Left lung (tissue), 10 donors: Measurements from ENCODE around the gene AP3S1. TPM values are rescaled to one million over a fixed set of nuclear protein-coding genes. Genes with fewer than 3 reads are reported as not detected.

ENCODE experiments used
- ATAC-seq: fragments of 200-7000 bp; cut with Tn5 transposase; one replicate; pipeline ENCODE4 v1.9.1; 2020; ENCODE audit warnings: moderate library complexity
- DNase-seq, 4 donors: peaks; one replicate each; pipeline ENCODE4 v3.0.0-alpha.2; 2013 to 2020
- H3K27ac ChIP-seq, 2 donors: fragments of 200-600 bp; sonication (generic) in 1 of 2; one replicate each; pipeline versions ENCODE4 v1.5.0 to v1.8.0; 2020 to 2021
- H3K27me3 ChIP-seq, 2 donors: fragments of 200-600 bp; sonication (generic) in 1 of 2; one replicate each; pipeline versions ENCODE4 v1.5.0 to v1.8.0; 2020 to 2021
- H3K36me3 ChIP-seq, 2 donors: fragments of 200-600 bp; sonication (generic) in 1 of 2; one replicate each; pipeline versions ENCODE4 v1.5.0 to v1.8.0; 2020 to 2021
- H3K4me1 ChIP-seq, 2 donors: fragments of 200-600 bp; one replicate each; pipeline ENCODE4 v1.8.0; 2021
- H3K4me3 ChIP-seq, 2 donors: fragments of 200-600 bp; sonication (generic) in 1 of 2; one replicate each; pipeline versions ENCODE4 v1.5.0 to v1.8.0; 2020 to 2021; ENCODE audit warnings: mild to moderate bottlenecking in 1 of 2
- H3K9me3 ChIP-seq, 2 donors: fragments of 200-600 bp; sonication (generic) in 1 of 2; one replicate each; pipeline versions ENCODE4 v1.5.0 to v1.8.0; 2020 to 2021
- intact Hi-C, 2 donors: fragments of 100-400 bp; cut with DNase I; formaldehyde crosslinking; loops; one replicate each; pipeline versions ENCODE4 v1.11.2 to v1.14.2; 2022
- polyA plus RNA-seq, 6 donors: library from polyadenylated mRNA; unstranded; fragments of 120-200 nt; gene quantifications; one replicate each; pipeline ENCODE4 v1.2.1, GENCODE V29; 2013; ENCODE audit not compliant: insufficient read length in 6 of 6
- total RNA-seq, 2 donors: library from RNA; stranded (reverse); fragmentation: NEBNext Ultra II Directional; extraction: Animal tissue kit (Norgen Biotek cat#: 25700); gene quantifications; one replicate each; pipeline ENCODE4 v1.2.1, GENCODE V29; 2021
- TF ChIP-seq, protein P1 (sequence below), 2 donors: fragments of 200-600 bp; sonication (generic) in 1 of 2; IDR thresholded peaks; one replicate each; pipeline versions ENCODE4 v1.5.0 to v1.8.0; 2021; ENCODE audit warnings: antibody characterized with exemption in 2 of 2
- donor health status: DM: no; HTN: yes; CAD: no.
- donor health status: DM: no; HTN: no; CAD: no.

AP3S1 gene
- total and polyA plus RNA-seq, 8 donors: 77.1 to 149 (median 132) TPM

DNA sequence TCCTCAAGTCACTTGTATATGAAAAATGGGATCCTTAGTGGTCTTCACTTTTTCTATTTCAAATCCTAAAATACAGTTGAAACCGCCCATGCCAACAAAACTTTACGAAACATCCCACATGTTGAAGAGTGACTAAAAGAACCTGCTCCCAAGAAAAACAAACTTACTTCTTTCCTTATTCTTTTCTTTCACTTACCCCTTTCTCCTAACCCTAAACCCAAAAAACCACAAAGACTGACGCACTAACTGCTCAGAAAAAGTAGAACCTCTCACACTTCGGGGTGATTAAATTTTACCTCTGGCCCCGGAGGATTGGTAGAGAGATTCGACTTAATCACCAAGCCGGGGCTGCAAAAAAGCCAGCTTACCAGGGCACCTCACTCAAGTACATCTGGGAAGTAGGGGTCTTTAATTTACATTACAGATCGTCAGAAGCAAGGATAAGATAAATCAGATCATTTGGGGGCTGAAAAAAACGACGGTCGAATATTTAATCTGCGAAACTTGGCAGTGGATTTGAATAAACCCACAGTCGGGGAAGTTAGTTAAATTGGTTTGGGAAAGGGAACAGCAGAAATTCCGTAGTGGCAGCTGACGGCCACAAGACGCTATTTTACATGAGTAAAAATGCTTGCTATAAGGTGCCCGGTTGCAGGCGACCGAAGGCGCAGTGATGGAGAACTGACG lies 26.6 kb upstream of the AP3S1 start:
- ATAC-seq: no peak
- TF ChIP-seq, protein P1, sequence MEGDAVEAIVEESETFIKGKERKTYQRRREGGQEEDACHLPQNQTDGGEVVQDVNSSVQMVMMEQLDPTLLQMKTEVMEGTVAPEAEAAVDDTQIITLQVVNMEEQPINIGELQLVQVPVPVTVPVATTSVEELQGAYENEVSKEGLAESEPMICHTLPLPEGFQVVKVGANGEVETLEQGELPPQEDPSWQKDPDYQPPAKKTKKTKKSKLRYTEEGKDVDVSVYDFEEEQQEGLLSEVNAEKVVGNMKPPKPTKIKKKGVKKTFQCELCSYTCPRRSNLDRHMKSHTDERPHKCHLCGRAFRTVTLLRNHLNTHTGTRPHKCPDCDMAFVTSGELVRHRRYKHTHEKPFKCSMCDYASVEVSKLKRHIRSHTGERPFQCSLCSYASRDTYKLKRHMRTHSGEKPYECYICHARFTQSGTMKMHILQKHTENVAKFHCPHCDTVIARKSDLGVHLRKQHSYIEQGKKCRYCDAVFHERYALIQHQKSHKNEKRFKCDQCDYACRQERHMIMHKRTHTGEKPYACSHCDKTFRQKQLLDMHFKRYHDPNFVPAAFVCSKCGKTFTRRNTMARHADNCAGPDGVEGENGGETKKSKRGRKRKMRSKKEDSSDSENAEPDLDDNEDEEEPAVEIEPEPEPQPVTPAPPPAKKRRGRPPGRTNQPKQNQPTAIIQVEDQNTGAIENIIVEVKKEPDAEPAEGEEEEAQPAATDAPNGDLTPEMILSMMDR (IDR thresholded peaks at IDR 0.05): no peak
- no peak for DNase-seq
- Histone ChIP-seq H3K27ac (no peak overlapping the region), H3K27me3 (peaks cover 38 to 78% of the 10 kb centered on the region in 2 donors), H3K4me1 (peaks cover 0 to 16% of the 10 kb centered on the region in 2 donors), H3K4me3 (peak overlapping the region; percentile 32 to 36), H3K36me3 (no peaks in the 10 kb centered on the region), H3K9me3 (no peaks in the 10 kb centered on the region)
- intact Hi-C loops: no loop called here

DNA sequence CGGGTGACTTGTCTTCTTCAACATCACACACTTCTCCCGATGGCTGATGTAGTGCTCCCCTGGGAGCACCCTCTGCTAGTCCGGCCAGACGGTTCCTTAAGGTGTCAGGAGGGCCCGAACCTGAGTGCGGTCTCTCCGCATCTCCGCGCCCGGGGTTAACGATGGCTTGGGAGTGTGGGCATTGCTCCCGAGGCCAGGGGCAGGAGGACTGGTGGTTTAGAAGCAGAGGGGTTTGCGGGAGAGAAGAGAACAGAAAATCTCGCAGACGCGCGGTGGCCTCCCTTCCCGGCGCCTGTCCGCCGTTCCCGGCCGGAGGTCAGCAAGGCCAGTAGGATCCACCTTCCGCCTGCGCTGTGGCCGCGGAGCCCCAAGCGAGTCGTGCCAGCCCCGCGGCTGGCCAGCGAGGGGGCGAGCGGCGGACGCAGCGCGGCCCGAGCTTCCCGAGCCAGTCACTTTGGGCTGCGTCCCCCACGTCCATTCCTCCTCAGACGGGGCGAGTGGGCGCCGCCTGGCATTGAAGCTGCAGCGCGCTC lies 26.0 kb upstream of the AP3S1 start:
- Histone ChIP-seq H3K4me1 (peaks cover 0 to 16% of the 10 kb centered on the region in 2 donors), H3K4me3 (peak overlapping the region; percentile 32 to 36), H3K27ac (peak overlapping the region; percentile 50 to 80), H3K27me3 (peaks cover 38 to 78% of the 10 kb centered on the region in 2 donors), H3K36me3 (no peaks in the 10 kb centered on the region), H3K9me3 (no peaks in the 10 kb centered on the region)
- peak; percentile 50 for ATAC-seq
- peak in 2 of 4 donors; percentile 30 to 80 for DNase-seq
- intact Hi-C loops: no loop called here
- TF ChIP-seq, protein P1 (IDR thresholded peaks at IDR 0.05): no peak

DNA sequence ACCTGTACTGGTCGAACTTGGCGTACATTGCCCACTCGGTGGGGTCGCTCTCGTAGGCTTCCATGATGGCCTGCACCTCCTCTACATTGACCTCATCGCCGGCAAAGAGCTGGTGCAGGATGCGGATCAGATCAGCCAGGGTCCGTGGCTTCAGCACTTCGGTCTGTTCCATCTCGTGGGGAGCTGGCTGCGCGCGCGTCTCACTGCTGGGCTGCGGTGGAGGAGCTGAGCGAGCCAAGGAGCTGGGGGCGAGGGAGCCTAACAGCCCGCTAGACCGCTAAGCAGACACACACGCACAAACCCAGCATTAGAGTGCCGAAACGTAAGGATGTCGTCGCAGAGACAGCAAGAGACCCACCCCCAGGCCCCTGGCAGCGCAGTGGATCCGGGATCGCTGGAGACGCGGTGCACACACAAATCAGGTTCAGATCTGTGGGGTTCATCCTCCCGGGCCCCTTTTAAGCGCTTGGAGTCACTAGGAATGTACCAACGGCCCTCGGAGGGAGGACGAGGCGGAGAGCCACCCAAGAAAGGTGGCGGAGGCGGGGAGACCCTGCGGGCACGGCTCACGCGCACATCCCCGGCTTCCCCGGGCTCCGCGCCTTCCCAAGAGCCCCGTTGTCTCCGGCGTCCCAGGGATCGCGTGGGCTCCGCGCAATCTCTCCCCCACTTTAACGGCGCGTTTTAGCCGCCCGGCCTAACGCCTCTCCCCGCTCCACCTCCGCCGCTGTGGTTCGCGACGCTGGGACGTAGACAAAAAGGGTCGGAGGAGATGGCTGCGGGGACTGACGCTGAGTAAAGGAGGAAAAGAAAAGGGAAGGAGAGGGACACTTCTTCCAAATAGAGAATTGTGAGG lies 25.3 kb upstream of the AP3S1 start, which contains the start of gene CDO1:
Gene CDO1, minus strand, starts transcription at position 434 of the 856 bp plus-strand sequence. Its CDS starts 262 bp downstream, at position 172.
- Histone ChIP-seq H3K27ac (peak within 1 kb of the TSS; percentile 50 to 80), H3K9me3 (no peaks in the 10 kb centered on the region), H3K4me1 (peaks cover 0 to 16% of the 10 kb centered on the region in 2 donors), H3K4me3 (peak within 1 kb of the TSS; percentile 32 to 36), H3K36me3 (no peaks in the 10 kb centered on the region), H3K27me3 (peaks cover 38 to 78% of the 10 kb centered on the region in 2 donors)
- DNase-seq: peak; percentile 43 to 87 (median 78)
- peak; percentile 77 for ATAC-seq
- intact Hi-C loops: no loop called here
- TF ChIP-seq, protein P1 (IDR thresholded peaks at IDR 0.05): no peak

DNA sequence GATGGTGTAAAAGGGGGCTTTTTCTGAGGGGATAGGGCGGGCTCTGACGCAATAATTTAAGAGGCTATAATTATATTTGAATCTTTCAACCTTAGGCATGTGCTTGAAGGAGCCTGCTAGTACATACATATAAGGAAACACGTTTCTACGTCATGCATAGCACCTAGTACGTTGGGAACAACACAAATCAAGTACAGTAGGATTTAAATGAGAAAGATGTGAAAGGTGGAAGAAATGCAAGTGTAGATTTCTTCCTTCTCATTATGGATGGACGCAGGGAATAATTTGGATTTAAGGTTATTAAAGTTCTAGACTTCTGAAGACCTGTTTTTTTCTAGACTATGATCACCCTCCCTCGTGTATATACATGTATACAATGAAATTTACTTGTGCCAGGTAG lies 24.3 kb upstream of the AP3S1 start:
- Histone ChIP-seq H3K4me3 (no peak overlapping the region), H3K36me3 (no peaks in the 10 kb centered on the region), H3K27ac (no peak overlapping the region), H3K27me3 (peaks cover 38 to 74% of the 10 kb centered on the region in 2 donors), H3K4me1 (peaks cover 0 to 16% of the 10 kb centered on the region in 2 donors), H3K9me3 (no peaks in the 10 kb centered on the region)
- intact Hi-C loops: no loop called here
- TF ChIP-seq, protein P1 (IDR thresholded peaks at IDR 0.05): no peak
- ATAC-seq (no peak), DNase-seq (peak in 1 of 4 donors; percentile 17)
